Breast epithelium (tissue), 3 donors: ENCODE results near the gene STEAP4.

Experiments used
- POLR2A ChIP-seq: fragments of 450-650 bp; IDR thresholded peaks from one replicate; pipeline ENCODE4 v1.6.1; 2016; ENCODE audit warnings: antibody characterized with exemption, mild to moderate bottlenecking, moderate library complexity
- TF ChIP-seq, protein P1 (sequence below), 3 donors: fragments of 450-650 bp; IDR thresholded peaks; one replicate each; pipeline ENCODE4 v1.5.1; 2016 to 2017; ENCODE audit warnings: antibody characterized with exemption in 3 of 3, mild to moderate bottlenecking in 3 of 3, moderate library complexity in 3 of 3

GRCh38 chr7:88328787-88329186 lies 22.1 kb upstream of the STEAP4 start:
- no peak for TF ChIP-seq POLR2A
- TF ChIP-seq, protein P1, sequence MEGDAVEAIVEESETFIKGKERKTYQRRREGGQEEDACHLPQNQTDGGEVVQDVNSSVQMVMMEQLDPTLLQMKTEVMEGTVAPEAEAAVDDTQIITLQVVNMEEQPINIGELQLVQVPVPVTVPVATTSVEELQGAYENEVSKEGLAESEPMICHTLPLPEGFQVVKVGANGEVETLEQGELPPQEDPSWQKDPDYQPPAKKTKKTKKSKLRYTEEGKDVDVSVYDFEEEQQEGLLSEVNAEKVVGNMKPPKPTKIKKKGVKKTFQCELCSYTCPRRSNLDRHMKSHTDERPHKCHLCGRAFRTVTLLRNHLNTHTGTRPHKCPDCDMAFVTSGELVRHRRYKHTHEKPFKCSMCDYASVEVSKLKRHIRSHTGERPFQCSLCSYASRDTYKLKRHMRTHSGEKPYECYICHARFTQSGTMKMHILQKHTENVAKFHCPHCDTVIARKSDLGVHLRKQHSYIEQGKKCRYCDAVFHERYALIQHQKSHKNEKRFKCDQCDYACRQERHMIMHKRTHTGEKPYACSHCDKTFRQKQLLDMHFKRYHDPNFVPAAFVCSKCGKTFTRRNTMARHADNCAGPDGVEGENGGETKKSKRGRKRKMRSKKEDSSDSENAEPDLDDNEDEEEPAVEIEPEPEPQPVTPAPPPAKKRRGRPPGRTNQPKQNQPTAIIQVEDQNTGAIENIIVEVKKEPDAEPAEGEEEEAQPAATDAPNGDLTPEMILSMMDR (IDR thresholded peaks at IDR 0.05) = no peak
